Measurements from ENCODE around the gene TRAPPC2L.

The TRAPPC2L gene

DNA sequence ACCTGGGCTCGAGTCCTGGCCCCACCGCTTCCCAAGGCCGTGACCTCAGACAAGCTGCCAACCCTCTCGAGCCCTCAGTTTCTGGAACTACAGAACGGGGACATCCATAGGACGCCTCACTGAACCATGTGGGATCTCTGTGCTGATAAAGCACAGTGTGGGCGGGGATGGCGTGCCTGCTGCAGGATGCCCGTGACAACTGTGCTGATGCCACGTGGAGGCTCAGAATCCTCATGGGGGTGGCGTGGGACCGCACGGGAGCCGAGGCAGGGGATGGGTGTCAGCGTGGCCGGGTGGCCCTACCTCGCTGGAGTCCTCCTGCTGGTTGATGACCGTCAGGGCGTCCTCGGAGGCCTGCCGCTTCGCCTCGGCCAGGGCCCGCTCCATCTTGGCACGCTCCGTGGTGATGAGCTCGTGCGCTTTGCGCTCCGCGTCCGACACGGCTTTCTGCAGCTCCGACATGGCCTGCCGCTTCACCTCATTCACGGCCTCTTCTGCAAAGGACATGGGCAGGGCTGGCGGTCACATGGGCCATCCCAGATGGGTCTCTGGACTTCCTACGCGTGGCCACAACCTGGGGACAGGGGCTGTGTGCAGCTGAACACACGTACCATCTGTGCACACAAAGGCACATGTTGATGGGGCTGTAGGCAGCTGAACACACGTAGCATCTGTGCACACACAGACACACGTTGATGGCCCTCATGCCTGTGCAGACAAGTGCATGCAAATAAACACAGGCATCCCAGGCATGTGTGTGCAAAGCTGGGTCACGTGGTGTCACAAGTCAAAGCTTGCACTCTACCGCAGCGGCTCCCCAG, 22.2 kb downstream of the TRAPPC2L start:
- no peak overlapping the region for H2BK120ac ChIP-seq (ENCODE audit: insufficient read depth, low read length, poor library complexity)
- H3K79me2 ChIP-seq (ENCODE audit: control insufficient read depth, insufficient read depth, low read length, poor library complexity) = no peaks in the 10 kb centered on the region
- WGBS (ENCODE audit: extremely low coverage, insufficient coverage, insufficient read length) = no CpG with 5 or more reads among the region's 45 CpGs
- no peak overlapping the region for H3K18ac ChIP-seq (ENCODE audit: low read length)
- peak overlapping the region; percentile 0 for H3K4me3 ChIP-seq (ENCODE audit: low read depth, low read length)
- H3K79me1 ChIP-seq (ENCODE audit: low read length) = no peaks in the 10 kb centered on the region
- peaks cover 4% of the 10 kb centered on the region for H3K9me3 ChIP-seq (ENCODE audit: insufficient read depth, low read depth, low read length)
- H3K27ac ChIP-seq (ENCODE audit: low read depth, low read length) = no peak overlapping the region
- H3K14ac ChIP-seq (ENCODE audit: low read length) = no peak overlapping the region
- H3K27me3 ChIP-seq (ENCODE audit: insufficient read depth, low read length) = no peaks in the 10 kb centered on the region
- no peak overlapping the region for H4K12ac ChIP-seq (ENCODE audit: low read depth, low read length)
- H3K4me2 ChIP-seq (ENCODE audit: low read length) = no peak overlapping the region
- no peak overlapping the region for H4K91ac ChIP-seq (ENCODE audit: low read depth, low read length)
- no peaks in the 10 kb centered on the region for H3K4me1 ChIP-seq (ENCODE audit: control insufficient read depth in 1 of 2, insufficient read depth in 2 of 2, low read length in 2 of 2)
- H3K4ac ChIP-seq (ENCODE audit: low read depth, low read length) = no peak overlapping the region
- H2BK5ac ChIP-seq (ENCODE audit: low read depth, low read length, poor library complexity) = no peak overlapping the region
- H3K9ac ChIP-seq (ENCODE audit: low read length) = no peak overlapping the region
- no peak overlapping the region for H2AFZ ChIP-seq (ENCODE audit: insufficient read depth, low read length, poor library complexity)
- no peaks in the 10 kb centered on the region for H3K36me3 ChIP-seq (ENCODE audit: control insufficient read depth in 1 of 2, insufficient read depth in 2 of 2, low read length in 2 of 2)
- H2AK5ac ChIP-seq (ENCODE audit: low read length) = no peak overlapping the region
- no peak overlapping the region for H2BK12ac ChIP-seq (ENCODE audit: low read length)
- no peak overlapping the region for H3K23ac ChIP-seq (ENCODE audit: low read length)
- no peak for DNase-seq
- no peak overlapping the region for H4K8ac ChIP-seq (ENCODE audit: low read depth, low read length)

DNA sequence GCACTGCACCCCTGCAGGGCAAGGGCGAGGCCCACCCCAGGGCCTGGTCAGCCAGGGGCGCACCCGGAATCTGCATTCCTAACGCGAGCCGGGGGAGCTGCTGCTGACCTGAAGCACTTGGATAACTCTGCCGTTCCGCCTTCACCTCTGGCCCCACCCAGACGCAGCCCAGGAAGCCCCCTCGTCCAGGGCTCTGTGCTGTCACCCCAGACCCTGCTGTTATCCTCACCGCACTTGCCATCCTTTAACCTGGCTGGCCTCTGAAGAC, 22.8 kb downstream of the TRAPPC2L start:
- H3K23ac ChIP-seq (ENCODE audit: low read length) = no peak overlapping the region
- no peaks in the 10 kb centered on the region for H3K36me3 ChIP-seq (ENCODE audit: control insufficient read depth in 1 of 2, insufficient read depth in 2 of 2, low read length in 2 of 2)
- peak overlapping the region; percentile 0 for H3K4me3 ChIP-seq (ENCODE audit: low read depth, low read length)
- H3K18ac ChIP-seq (ENCODE audit: low read length) = no peak overlapping the region
- no peak overlapping the region for H4K91ac ChIP-seq (ENCODE audit: low read depth, low read length)
- DNase-seq = no peak
- H3K27me3 ChIP-seq (ENCODE audit: insufficient read depth, low read length) = no peaks in the 10 kb centered on the region
- H4K12ac ChIP-seq (ENCODE audit: low read depth, low read length) = no peak overlapping the region
- no peak overlapping the region for H3K4me2 ChIP-seq (ENCODE audit: low read length)
- H3K27ac ChIP-seq (ENCODE audit: low read depth, low read length) = no peak overlapping the region
- H3K79me1 ChIP-seq (ENCODE audit: low read length) = no peaks in the 10 kb centered on the region
- H2AK5ac ChIP-seq (ENCODE audit: low read length) = no peak overlapping the region
- H2BK5ac ChIP-seq (ENCODE audit: low read depth, low read length, poor library complexity) = no peak overlapping the region
- no peak overlapping the region for H3K4ac ChIP-seq (ENCODE audit: low read depth, low read length)
- no peak overlapping the region for H4K8ac ChIP-seq (ENCODE audit: low read depth, low read length)
- WGBS (ENCODE audit: extremely low coverage, insufficient coverage, insufficient read length) = no CpG with 5 or more reads among the region's 11 CpGs
- no peak overlapping the region for H3K14ac ChIP-seq (ENCODE audit: low read length)
- no peak overlapping the region for H2AFZ ChIP-seq (ENCODE audit: insufficient read depth, low read length, poor library complexity)
- no peak overlapping the region for H2BK12ac ChIP-seq (ENCODE audit: low read length)
- no peak overlapping the region for H3K9ac ChIP-seq (ENCODE audit: low read length)
- H3K4me1 ChIP-seq (ENCODE audit: control insufficient read depth in 1 of 2, insufficient read depth in 2 of 2, low read length in 2 of 2) = no peaks in the 10 kb centered on the region
- H2BK120ac ChIP-seq (ENCODE audit: insufficient read depth, low read length, poor library complexity) = no peak overlapping the region
- no peaks in the 10 kb centered on the region for H3K79me2 ChIP-seq (ENCODE audit: control insufficient read depth, insufficient read depth, low read length, poor library complexity)
- peaks cover 4% of the 10 kb centered on the region for H3K9me3 ChIP-seq (ENCODE audit: insufficient read depth, low read depth, low read length)

DNA sequence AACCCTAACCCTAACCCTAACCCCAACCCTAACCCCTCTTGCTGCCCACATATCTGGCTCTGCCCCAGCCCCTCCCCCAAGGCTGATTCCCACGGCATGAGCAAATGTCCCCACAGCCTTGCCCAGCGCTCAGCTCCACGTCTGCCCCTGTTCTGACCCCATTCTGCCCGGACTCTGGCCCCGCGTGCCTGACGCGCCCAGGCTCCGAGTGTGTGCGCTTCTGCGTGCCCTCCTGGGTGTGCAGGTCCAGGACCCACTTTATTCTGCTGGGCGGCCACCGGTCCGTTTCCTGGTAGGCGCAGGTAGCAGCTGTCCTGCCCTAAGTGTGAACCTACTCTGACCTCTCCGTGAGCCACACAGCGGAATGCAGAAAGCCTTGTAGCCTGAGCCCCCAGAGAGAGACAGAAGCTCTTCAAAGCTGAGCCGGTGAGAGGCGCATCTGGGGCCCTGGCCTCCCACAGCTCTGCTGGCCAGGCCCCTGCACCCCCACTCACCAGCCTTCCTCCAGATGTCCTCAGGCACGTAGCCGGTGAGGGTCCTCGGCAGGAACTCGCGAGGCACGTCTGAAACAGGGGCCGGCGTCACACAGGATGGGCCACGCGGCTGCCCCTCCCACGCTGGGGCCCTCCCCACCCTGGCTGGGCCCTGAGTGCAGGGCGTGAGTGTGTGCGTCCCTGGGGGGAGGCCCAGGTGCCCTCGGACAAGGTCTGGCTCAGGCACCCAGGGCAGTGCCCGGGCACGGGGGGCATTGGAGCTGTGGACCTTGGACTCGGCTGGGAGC, 23.5 kb downstream of the TRAPPC2L start:
- Histone ChIP-seq H4K8ac (ENCODE audit: low read depth, low read length) (no peak overlapping the region), H3K9ac (ENCODE audit: low read length) (no peak overlapping the region)

GRCh38 chr16:88881007-88881615, 24.2 kb downstream of the TRAPPC2L start:
- Histone ChIP-seq H3K79me1 (ENCODE audit: low read length) (no peaks in the 10 kb centered on the region), H3K4me1 (ENCODE audit: control insufficient read depth in 1 of 2, insufficient read depth in 2 of 2, low read length in 2 of 2) (no peaks in the 10 kb centered on the region), H3K36me3 (ENCODE audit: control insufficient read depth in 1 of 2, insufficient read depth in 2 of 2, low read length in 2 of 2) (no peaks in the 10 kb centered on the region), H2BK5ac (ENCODE audit: low read depth, low read length, poor library complexity) (no peak overlapping the region), H4K91ac (ENCODE audit: low read depth, low read length) (no peak overlapping the region), H2AK5ac (ENCODE audit: low read length) (no peak overlapping the region), H3K14ac (ENCODE audit: low read length) (no peak overlapping the region), H3K9me3 (ENCODE audit: insufficient read depth, low read depth, low read length) (peaks cover 5% of the 10 kb centered on the region), H3K27ac (ENCODE audit: low read depth, low read length) (no peak overlapping the region), H2AFZ (ENCODE audit: insufficient read depth, low read length, poor library complexity) (no peak overlapping the region), H3K9ac (ENCODE audit: low read length) (no peak overlapping the region), H3K79me2 (ENCODE audit: control insufficient read depth, insufficient read depth, low read length, poor library complexity) (no peaks in the 10 kb centered on the region), H2BK12ac (ENCODE audit: low read length) (no peak overlapping the region), H3K4me2 (ENCODE audit: low read length) (no peak overlapping the region), H3K18ac (ENCODE audit: low read length) (no peak overlapping the region), H4K12ac (ENCODE audit: low read depth, low read length) (no peak overlapping the region), H4K8ac (ENCODE audit: low read depth, low read length) (no peak overlapping the region), H3K4me3 (ENCODE audit: low read depth, low read length) (no peak overlapping the region), H2BK120ac (ENCODE audit: insufficient read depth, low read length, poor library complexity) (no peak overlapping the region), H3K23ac (ENCODE audit: low read length) (no peak overlapping the region), H3K4ac (ENCODE audit: low read depth, low read length) (no peak overlapping the region), H3K27me3 (ENCODE audit: insufficient read depth, low read length) (no peaks in the 10 kb centered on the region)
- no peak for DNase-seq
- WGBS (ENCODE audit: extremely low coverage, insufficient coverage, insufficient read length) = no CpG with 5 or more reads among the region's 46 CpGs

More for the DNA sequence above, 23.5 kb downstream of the TRAPPC2L start:
- Histone ChIP-seq H3K23ac (ENCODE audit: low read length) (no peak overlapping the region), H2BK5ac (ENCODE audit: low read depth, low read length, poor library complexity) (no peak overlapping the region), H2AFZ (ENCODE audit: insufficient read depth, low read length, poor library complexity) (no peak overlapping the region), H2BK12ac (ENCODE audit: low read length) (no peak overlapping the region), H4K91ac (ENCODE audit: low read depth, low read length) (no peak overlapping the region), H3K79me1 (ENCODE audit: low read length) (no peaks in the 10 kb centered on the region), H3K18ac (ENCODE audit: low read length) (no peak overlapping the region), H3K4me2 (ENCODE audit: low read length) (no peak overlapping the region), H3K79me2 (ENCODE audit: control insufficient read depth, insufficient read depth, low read length, poor library complexity) (no peaks in the 10 kb centered on the region), H3K4ac (ENCODE audit: low read depth, low read length) (no peak overlapping the region), H3K9me3 (ENCODE audit: insufficient read depth, low read depth, low read length) (peaks cover 4% of the 10 kb centered on the region), H4K12ac (ENCODE audit: low read depth, low read length) (no peak overlapping the region), H3K14ac (ENCODE audit: low read length) (no peak overlapping the region), H3K4me3 (ENCODE audit: low read depth, low read length) (no peak overlapping the region), H3K4me1 (ENCODE audit: control insufficient read depth in 1 of 2, insufficient read depth in 2 of 2, low read length in 2 of 2) (no peaks in the 10 kb centered on the region), H3K36me3 (ENCODE audit: control insufficient read depth in 1 of 2, insufficient read depth in 2 of 2, low read length in 2 of 2) (no peaks in the 10 kb centered on the region), H3K27ac (ENCODE audit: low read depth, low read length) (no peak overlapping the region), H3K27me3 (ENCODE audit: insufficient read depth, low read length) (no peaks in the 10 kb centered on the region), H2BK120ac (ENCODE audit: insufficient read depth, low read length, poor library complexity) (no peak overlapping the region), H2AK5ac (ENCODE audit: low read length) (no peak overlapping the region)
- DNase-seq = no peak
- WGBS (ENCODE audit: extremely low coverage, insufficient coverage, insufficient read length) = no CpG with 5 or more reads among the region's 36 CpGs
